D721Med (cell line): ENCODE data around the gene CDH2.
A peak's percentile ranks its signal among the peaks of the same experiment; 100 is the strongest.

Source experiments
- DNase-seq: peaks from one replicate; pipeline ENCODE4 v3.0.0; 2011; ENCODE audit warnings: low spot score; ENCODE audit not compliant: insufficient read length
- FAIRE-seq: peaks from 2 replicates; lab custom pipeline; 2011; peaks lifted over from hg19 to GRCh38; lab: Jason Lieb, UNC
- CTCF ChIP-seq: IDR thresholded peaks from 2 replicates; pipeline ENCODE4 v1.5.1; 2012; ENCODE audit warnings: mild to moderate bottlenecking, control low read depth; ENCODE audit not compliant: insufficient read depth; ENCODE audit errors: missing control alignments

The CDH2 gene

DNA sequence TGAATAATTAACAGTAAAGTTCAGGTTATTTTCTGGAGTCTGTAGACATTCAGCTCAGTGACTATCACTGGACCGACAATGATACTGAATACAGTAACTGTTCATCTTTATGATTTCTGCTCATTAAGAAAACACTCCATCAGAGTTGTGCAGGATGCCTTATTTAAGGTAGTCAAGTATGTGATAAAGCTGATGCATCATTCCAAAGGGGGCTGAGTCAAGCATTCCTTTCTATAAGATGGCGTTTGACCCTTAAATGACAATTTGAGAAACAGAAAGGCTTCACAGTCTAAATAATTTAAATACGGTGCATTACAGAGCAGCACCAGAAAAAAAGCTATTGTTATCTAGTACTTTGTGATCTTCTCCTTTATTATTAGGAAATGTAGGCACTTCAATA is 131.1 kb downstream of the CDH2 start:
- no peak for TF ChIP-seq CTCF
- DNase-seq, result no peak
- FAIRE-seq, result no peak

DNA sequence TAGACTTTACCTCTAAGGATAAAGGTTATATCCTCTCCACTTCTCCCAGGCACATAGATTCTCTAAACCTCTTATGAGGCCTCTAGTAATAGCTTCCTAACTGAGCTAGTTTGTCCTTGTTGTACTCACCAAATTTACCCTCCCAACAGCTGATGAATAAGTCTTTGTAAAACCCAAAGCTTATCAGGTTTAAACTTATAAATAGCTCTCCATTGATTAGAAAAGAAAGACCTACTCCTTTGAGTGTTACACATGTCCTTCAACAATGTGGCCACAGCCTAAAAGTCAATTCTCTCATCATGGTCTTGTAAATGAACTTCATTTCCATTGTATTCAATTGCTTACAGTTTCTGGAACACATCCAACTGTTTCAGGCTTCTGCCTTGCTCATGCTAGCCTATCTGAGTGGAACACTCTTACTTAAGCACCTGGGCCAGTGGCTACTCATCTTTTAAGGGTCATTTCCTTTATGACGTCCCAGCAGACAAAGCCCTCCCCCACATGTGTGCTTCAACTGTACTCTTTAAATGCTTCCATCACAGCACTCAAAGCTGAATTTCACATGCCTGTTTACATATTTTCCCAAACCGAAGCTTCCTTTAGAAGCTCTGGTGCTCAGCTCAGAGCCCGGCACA is 131.6 kb downstream of the CDH2 start:
- DNase-seq, result no peak
- FAIRE-seq, result peak; percentile 79
- no peak for TF ChIP-seq CTCF

GRCh38 chr18:28044036-28044435 is 132.9 kb downstream of the CDH2 start:
- TF ChIP-seq CTCF, result no peak
- FAIRE-seq (no peak), DNase-seq (no peak)

GRCh38 chr18:28043631-28044030 is 133.3 kb downstream of the CDH2 start:
- no peak for TF ChIP-seq CTCF
- no peak for DNase-seq
- no peak for FAIRE-seq

- FAIRE-seq, result peak; percentile 99
- DNase-seq, result no peak
- no peak for TF ChIP-seq CTCF
Measured at GRCh38 chr18:28041366-28041765, 135.6 kb downstream of the CDH2 start.

DNA sequence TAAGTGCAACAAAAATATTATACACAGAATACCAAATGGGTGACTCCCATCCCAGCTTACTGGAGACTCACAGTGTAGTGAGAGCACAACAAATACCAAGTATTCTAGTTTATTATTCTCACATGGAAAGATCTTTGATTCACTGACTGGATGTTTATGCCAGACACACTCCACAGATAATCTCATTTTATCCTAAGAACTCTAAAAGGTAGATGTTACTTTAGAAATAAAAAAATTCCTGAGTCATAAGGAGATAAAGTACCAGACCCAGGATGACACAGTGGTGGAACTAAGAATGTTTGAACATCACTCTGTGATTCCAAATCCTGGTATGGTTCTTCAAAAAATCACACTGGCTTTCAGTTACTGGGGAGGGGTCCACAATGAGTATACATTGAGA is 136.2 kb downstream of the CDH2 start:
- FAIRE-seq, result peak; percentile 6
- DNase-seq, result no peak
- no peak for TF ChIP-seq CTCF

DNA sequence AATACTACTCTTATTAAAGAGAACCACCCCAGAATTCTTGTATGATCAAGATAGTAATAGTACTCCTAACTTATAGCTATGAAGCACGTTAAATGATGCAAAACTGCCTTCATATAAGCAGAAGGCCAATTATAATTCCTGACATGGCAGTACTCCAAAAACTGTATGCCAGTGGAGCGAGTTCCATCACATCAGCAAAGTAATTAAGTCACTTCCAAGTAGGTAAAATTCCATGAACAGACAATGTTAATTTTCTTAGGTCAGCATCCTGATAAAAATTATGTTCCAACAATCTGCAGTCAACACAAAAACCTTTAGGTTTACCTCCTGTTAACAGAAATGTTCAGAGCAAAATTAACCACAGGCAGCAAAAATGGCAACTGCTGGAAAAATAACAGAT is 136.7 kb downstream of the CDH2 start:
- TF ChIP-seq CTCF, result no peak
- no peak for DNase-seq
- no peak for FAIRE-seq
